Mesendoderm (in vitro differentiated cells): ENCODE results near the gene TNFSF10. TPM values are rescaled to one million over a fixed set of nuclear protein-coding genes. Genes with fewer than 3 reads are reported as not detected.
"Not testable (repeated sequence)": the region's sequence is repeated elsewhere in the genome, so short reads cannot be mapped to it uniquely, and the experiment has no call there.

Experiments used
- DNase-seq: peaks from one replicate; pipeline ENCODE4 v3.0.0; 2013
- H2AK5ac ChIP-seq: 2 replicates; pipeline ENCODE4 v1.6.1; 2013; ENCODE audit warnings: low read length, inconsistent platforms
- H2BK120ac ChIP-seq: 2 replicates; pipeline ENCODE4 v1.6.1; 2013; ENCODE audit warnings: low read depth, mild to moderate bottlenecking, low read length, moderate library complexity, mixed read lengths
- H2BK15ac ChIP-seq: replicated peaks from 2 replicates; pipeline ENCODE4 v1.6.1; 2013; ENCODE audit warnings: low read depth, mild to moderate bottlenecking, moderate library complexity
- H2BK5ac ChIP-seq: 2 replicates; pipeline ENCODE4 v1.6.1; 2013; ENCODE audit warnings: low read length, inconsistent platforms
- H3K18ac ChIP-seq: 2 replicates; pipeline ENCODE4 v1.6.1; 2013; ENCODE audit warnings: mild to moderate bottlenecking, low read length, mixed read lengths
- H3K23ac ChIP-seq: one replicate; pipeline ENCODE4 v1.6.1; 2013; ENCODE audit warnings: low read length
- H3K27ac ChIP-seq: 2 replicates; pipeline ENCODE4 v1.5.1; 2013; ENCODE audit warnings: low read depth, mild to moderate bottlenecking, inconsistent platforms, low read length, moderate library complexity
- H3K27me3 ChIP-seq: 2 replicates; pipeline ENCODE4 v1.6.1; 2013; ENCODE audit warnings: low read length, control low read depth, mild to moderate bottlenecking, inconsistent platforms; ENCODE audit not compliant: insufficient read depth, poor library complexity
- H3K36me3 ChIP-seq: 2 replicates; pipeline ENCODE4 v1.6.1; 2013; ENCODE audit warnings: low read length, inconsistent platforms; ENCODE audit not compliant: control insufficient read depth, insufficient read depth
- H3K4ac ChIP-seq: one replicate; pipeline ENCODE4 v1.6.1; 2013; ENCODE audit warnings: low read depth, mild to moderate bottlenecking, low read length, moderate library complexity
- H3K4me1 ChIP-seq: 2 replicates; pipeline ENCODE4 v1.6.1; 2013; ENCODE audit warnings: low read depth, low read length, inconsistent platforms; ENCODE audit not compliant: control insufficient read depth
- H3K4me2 ChIP-seq: 2 replicates; pipeline ENCODE4 v1.6.1; 2013; ENCODE audit warnings: low read length
- H3K4me3 ChIP-seq: 2 replicates; pipeline ENCODE4 v1.5.1; 2013; ENCODE audit warnings: mild to moderate bottlenecking, low read length
- H3K56ac ChIP-seq: one replicate; pipeline ENCODE4 v1.6.1; 2013; ENCODE audit warnings: low read length
- H3K79me1 ChIP-seq: 2 replicates; pipeline ENCODE4 v1.6.1; 2013; ENCODE audit warnings: low read length, inconsistent platforms
- H3K79me2 ChIP-seq: 2 replicates; pipeline ENCODE4 v1.6.1; 2013; ENCODE audit warnings: mild to moderate bottlenecking, low read length; ENCODE audit not compliant: control insufficient read depth, insufficient read depth
- H3K9ac ChIP-seq: 2 replicates; pipeline ENCODE4 v1.6.1; 2013; ENCODE audit warnings: low read length, inconsistent platforms
- H4K5ac ChIP-seq: one replicate; pipeline ENCODE4 v1.6.1; 2013; ENCODE audit warnings: low read length
- H4K8ac ChIP-seq: one replicate; pipeline ENCODE4 v1.6.1; 2013; ENCODE audit warnings: low read depth, mild to moderate bottlenecking, control low read depth, low read length, moderate library complexity
- WGBS: extraction: QIAGEN DNeasy Blood & Tissue Kit; methylation state at CpG from one replicate; pipeline ENCODE4 v1.1.7; 2013; ENCODE audit warnings: low lambda C conversion rate, missing lambda C conversion rate; ENCODE audit not compliant: insufficient coverage; ENCODE audit errors: extremely low coverage; 5-methylcytosine and 5-hydroxymethylcytosine counted together
- polyA plus RNA-seq, 2 experiments: library from polyadenylated mRNA; stranded (reverse); fragments of 200-250 nt; gene quantifications; one replicate each; pipeline ENCODE4 v1.2.3, GENCODE V29; 2013

The TNFSF10 gene
- 0.01 TPM for polyA plus RNA-seq (2013, experiment 1 of 2)
- polyA plus RNA-seq (2013, experiment 2 of 2): 0.04 TPM

DNA sequence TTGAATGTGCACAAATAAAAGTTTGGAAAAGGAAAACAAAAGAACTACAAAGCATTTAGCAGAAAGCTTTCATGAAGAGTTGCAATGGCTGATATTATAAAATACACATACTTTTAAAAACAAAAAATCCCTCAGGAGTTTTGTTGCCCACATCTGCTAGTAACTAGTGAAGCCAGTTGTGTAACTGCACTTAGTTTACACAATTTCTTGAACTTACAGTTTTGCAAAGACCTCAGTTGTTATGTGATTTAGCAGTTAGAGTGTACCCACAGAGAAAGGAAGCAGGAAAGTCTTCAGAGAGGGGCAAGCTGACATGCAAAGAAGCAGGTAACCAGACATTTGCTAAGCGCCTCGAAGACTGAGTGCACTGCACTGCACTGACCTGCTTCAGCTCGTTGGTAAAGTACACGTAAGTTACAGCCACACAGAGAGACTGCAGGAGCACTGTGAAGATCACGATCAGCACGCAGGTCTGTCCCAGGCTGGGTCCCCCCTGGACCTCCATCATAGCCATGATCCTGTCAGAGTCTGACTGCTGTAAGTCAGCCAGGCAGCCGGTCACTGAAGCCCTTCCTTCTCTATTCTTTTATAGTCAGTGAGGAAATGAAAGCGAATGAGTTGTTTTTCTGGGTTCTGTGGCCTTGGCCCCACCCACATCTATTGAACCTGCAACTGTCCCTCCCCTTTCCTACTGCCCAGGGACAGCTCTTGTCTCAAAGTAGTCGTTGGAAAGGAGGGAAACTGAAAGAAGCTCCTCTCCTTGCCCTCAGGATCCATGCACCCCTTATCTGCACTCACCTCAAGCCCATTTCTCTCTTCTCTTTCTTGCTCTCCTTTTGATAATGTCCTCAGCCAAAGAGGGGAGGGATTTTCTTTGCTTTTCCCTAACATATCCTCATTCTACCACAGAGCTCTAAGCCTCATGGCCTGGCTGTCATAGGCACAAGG, at the start of gene TNFSF10:
TNFSF10 (minus strand) TSS at position 560 of the 948 bp plus-strand sequence; CDS start at position 514, 46 bp downstream.
- DNase-seq: no peak
- Histone ChIP-seq H3K36me3 (no peaks in the 10 kb centered on the region), H3K4ac (no peak within 1 kb of the TSS), H2BK5ac (no peak within 1 kb of the TSS), H2BK15ac (no peak within 1 kb of the TSS), H3K27ac (no peak within 1 kb of the TSS), H3K9ac (no peak within 1 kb of the TSS), H3K23ac (no peak within 1 kb of the TSS), H3K56ac (no peak within 1 kb of the TSS), H4K8ac (no peak within 1 kb of the TSS), H3K4me3 (no peak within 1 kb of the TSS), H3K79me1 (no peaks in the 10 kb centered on the region), H3K18ac (no peak within 1 kb of the TSS), H3K4me1 (no peaks in the 10 kb centered on the region), H3K27me3 (no peaks in the 10 kb centered on the region), H2BK120ac (no peak within 1 kb of the TSS), H3K4me2 (no peak within 1 kb of the TSS), H3K79me2 (no peaks in the 10 kb centered on the region), H4K5ac (no peak within 1 kb of the TSS), H2AK5ac (no peak within 1 kb of the TSS)
- WGBS: no CpG with 5 or more reads among the region's 9 CpGs

DNA sequence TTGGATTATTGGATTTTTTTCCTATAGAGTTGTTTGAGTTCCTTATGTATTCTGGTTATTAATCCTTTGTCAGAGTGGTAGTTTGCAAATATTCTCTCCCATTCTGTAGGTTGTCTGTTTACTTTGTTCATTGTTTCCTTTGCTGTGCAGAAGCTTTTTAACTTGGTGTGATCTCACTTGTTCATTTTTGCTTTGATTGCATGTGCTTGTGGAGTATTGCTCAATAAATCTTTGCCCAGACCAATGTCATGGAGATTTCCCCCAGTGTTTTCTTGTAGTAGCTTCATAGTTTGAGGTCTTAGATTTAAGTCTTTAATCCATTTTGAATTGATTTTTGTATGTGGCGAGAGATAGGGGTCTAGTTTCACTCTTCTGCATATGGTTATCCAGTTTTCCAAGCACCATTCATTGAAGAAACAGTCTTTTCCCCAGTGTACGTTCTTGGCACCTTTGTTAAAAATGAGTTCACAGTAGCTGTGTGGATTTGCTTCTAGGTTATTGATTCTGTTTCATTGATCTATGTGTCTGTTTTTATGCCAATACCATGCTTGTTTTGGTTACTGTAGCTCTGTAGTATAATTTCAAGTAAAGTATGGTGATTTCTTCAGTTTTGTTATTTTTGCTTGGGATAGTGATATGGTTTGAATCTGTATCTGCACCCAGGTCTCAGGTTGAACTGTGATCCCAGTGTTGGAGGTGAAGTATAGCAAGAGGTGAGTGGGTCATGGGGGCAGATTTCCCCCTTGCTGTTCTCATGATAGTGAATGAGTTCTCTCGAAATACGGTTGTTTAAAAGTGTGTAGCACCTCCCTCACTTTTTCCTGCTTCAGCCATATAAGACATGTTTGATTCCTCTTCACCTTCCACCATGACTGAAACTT, 46.1 kb upstream of the TNFSF10 start:
- Histone ChIP-seq H4K8ac (no peak overlapping the region), H3K27me3 (no peaks in the 10 kb centered on the region), H4K5ac (no peak overlapping the region), H3K27ac (no peak overlapping the region), H3K23ac (no peak overlapping the region), H3K4me1 (no peaks in the 10 kb centered on the region), H3K4ac (no peak overlapping the region), H3K79me2 (no peaks in the 10 kb centered on the region), H3K36me3 (no peaks in the 10 kb centered on the region), H3K4me3 (no peak overlapping the region), H2BK15ac (no peak overlapping the region), H3K18ac (no peak overlapping the region), H2BK5ac (no peak overlapping the region), H3K56ac (no peak overlapping the region), H3K79me1 (no peaks in the 10 kb centered on the region), H3K9ac (no peak overlapping the region), H3K4me2 (no peak overlapping the region), H2AK5ac (no peak overlapping the region), H2BK120ac (no peak overlapping the region)
- WGBS: no CpG with 5 or more reads among the region's 4 CpGs
- DNase-seq: no peak

DNA sequence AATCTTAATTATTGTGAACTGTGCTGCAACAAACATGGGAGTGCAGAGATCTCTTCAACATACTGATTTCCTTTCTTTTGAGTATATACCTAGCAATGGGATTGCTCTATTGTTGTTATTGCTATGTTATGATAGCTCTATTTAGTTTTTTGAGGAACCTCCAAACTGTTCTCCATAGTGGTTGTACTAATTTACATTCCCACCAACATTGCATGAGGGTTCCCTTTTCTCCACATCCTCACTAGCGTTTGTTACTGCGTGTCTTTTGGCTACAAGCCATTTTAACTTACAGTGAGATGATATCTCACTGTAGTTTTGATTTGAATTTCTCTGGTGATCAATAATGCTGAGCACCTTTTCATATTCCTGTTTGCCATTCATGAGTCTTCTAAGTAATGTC, 45.5 kb upstream of the TNFSF10 start:
- Histone ChIP-seq H3K36me3 (no peaks in the 10 kb centered on the region), H3K4ac (no peak overlapping the region), H2BK120ac (no peak overlapping the region), H2BK15ac (no peak overlapping the region), H3K79me2 (no peaks in the 10 kb centered on the region), H2AK5ac (no peak overlapping the region), H4K8ac (no peak overlapping the region), H3K4me3 (no peak overlapping the region), H3K27ac (no peak overlapping the region), H4K5ac (no peak overlapping the region), H3K18ac (no peak overlapping the region), H3K4me2 (no peak overlapping the region), H3K9ac (no peak overlapping the region), H3K23ac (no peak overlapping the region), H3K56ac (no peak overlapping the region), H3K4me1 (no peaks in the 10 kb centered on the region), H2BK5ac (no peak overlapping the region), H3K79me1 (no peaks in the 10 kb centered on the region), H3K27me3 (no peaks in the 10 kb centered on the region)
- DNase-seq: no peak
- no CpG with 5 or more reads among the region's 2 CpGs for WGBS

DNA sequence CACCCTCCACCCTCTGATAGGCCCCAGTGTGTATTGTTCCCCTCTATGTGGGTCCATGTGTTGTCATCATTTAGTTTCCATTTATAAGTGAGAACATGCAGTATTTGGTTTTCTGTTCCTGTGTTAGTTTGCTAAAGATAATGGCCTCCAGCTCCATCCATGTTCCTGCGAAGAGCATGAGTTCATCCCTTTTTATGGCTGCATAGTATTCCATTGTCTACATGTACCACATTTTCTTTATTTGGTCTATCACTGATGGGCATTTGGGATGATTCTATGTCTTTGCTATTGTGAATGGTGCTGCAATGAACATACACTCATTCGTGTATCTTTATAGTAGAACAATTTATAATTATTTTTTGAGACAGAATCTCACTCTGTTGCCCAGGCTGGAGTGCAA, 43.6 kb upstream of the TNFSF10 start:
- H3K23ac ChIP-seq, H2BK5ac ChIP-seq, H3K79me1 ChIP-seq, H3K27ac ChIP-seq, H3K27me3 ChIP-seq, H3K4me3 ChIP-seq, DNase-seq, H3K4ac ChIP-seq, H3K9ac ChIP-seq, H4K5ac ChIP-seq, H2AK5ac ChIP-seq, H4K8ac ChIP-seq, H2BK15ac ChIP-seq, H3K4me2 ChIP-seq, H3K79me2 ChIP-seq, H2BK120ac ChIP-seq, H3K36me3 ChIP-seq, H3K18ac ChIP-seq, H3K56ac ChIP-seq, H3K4me1 ChIP-seq: not testable (repeated sequence)
- WGBS: no CpG with 5 or more reads among the region's 2 CpGs

DNA sequence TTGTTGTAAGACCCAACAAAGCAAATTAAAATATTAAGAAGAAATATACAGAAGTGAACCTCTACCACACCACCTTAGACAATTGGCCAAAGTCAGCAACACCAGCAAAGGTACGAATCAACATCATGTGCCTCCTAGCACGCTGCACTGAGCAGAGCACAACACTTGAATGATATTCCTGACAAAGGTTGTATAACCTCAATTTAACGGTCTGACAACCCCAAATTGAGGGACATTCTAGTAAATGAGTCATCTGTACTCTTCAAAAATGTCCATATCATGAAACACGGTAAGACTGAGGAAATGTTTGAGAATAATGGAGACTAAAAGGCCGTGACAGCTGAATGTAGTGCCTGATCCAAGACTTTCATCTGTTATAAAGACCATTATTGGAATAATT, 41.3 kb upstream of the TNFSF10 start:
- no peak overlapping the region for H3K9ac ChIP-seq
- no peaks in the 10 kb centered on the region for H3K36me3 ChIP-seq
- no peaks in the 10 kb centered on the region for H3K79me1 ChIP-seq
- no peak overlapping the region for H3K56ac ChIP-seq
- no peaks in the 10 kb centered on the region for H3K4me1 ChIP-seq
- no peak overlapping the region for H2AK5ac ChIP-seq
- no peaks in the 10 kb centered on the region for H3K79me2 ChIP-seq
- WGBS: no CpG with 5 or more reads among the region's 5 CpGs
- H2BK120ac ChIP-seq: no peak overlapping the region
- no peak overlapping the region for H4K8ac ChIP-seq
- no peaks in the 10 kb centered on the region for H3K27me3 ChIP-seq
- no peak overlapping the region for H3K4ac ChIP-seq
- no peak overlapping the region for H3K23ac ChIP-seq
- no peak overlapping the region for H2BK5ac ChIP-seq
- no peak overlapping the region for H3K4me3 ChIP-seq
- DNase-seq: no peak
- H3K27ac ChIP-seq: no peak overlapping the region
- H2BK15ac ChIP-seq: no peak overlapping the region
- H3K4me2 ChIP-seq: no peak overlapping the region
- no peak overlapping the region for H3K18ac ChIP-seq
- H4K5ac ChIP-seq: no peak overlapping the region
